Astrocyte of the cerebellum (primary cell): ENCODE measurements around the gene RAB3C.
"Not testable (repeated sequence)": the region's sequence is repeated elsewhere in the genome, so short reads cannot be mapped to it uniquely, and the experiment has no call there.

ENCODE experiments used
- DNase-seq: peaks from one replicate; pipeline ENCODE4 v3.0.0-alpha.2; 2011; ENCODE audit warnings: low read depth
- H3K4me3 ChIP-seq: 2 replicates; pipeline ENCODE4 v1.5.1; 2011; ENCODE audit warnings: mild to moderate bottlenecking, low read depth, low read length, moderate library complexity
- in situ Hi-C: cut with HindIII; loops from 2 replicates; pipeline ENCODE4 v1.10.0; 2017; ENCODE audit warnings: low sequenced_read_pairs
- TF ChIP-seq, protein P1 (sequence below): IDR thresholded peaks from 2 replicates; pipeline ENCODE4 v1.5.1; 2012; ENCODE audit warnings: low read length, low read depth, moderate library complexity, mild to moderate bottlenecking; ENCODE audit errors: missing control alignments

The RAB3C gene

GRCh38 chr5:58579781-58580180, 3.1 kb upstream of the RAB3C start:
- in situ Hi-C loops: no loop called here
- TF ChIP-seq, protein P1, sequence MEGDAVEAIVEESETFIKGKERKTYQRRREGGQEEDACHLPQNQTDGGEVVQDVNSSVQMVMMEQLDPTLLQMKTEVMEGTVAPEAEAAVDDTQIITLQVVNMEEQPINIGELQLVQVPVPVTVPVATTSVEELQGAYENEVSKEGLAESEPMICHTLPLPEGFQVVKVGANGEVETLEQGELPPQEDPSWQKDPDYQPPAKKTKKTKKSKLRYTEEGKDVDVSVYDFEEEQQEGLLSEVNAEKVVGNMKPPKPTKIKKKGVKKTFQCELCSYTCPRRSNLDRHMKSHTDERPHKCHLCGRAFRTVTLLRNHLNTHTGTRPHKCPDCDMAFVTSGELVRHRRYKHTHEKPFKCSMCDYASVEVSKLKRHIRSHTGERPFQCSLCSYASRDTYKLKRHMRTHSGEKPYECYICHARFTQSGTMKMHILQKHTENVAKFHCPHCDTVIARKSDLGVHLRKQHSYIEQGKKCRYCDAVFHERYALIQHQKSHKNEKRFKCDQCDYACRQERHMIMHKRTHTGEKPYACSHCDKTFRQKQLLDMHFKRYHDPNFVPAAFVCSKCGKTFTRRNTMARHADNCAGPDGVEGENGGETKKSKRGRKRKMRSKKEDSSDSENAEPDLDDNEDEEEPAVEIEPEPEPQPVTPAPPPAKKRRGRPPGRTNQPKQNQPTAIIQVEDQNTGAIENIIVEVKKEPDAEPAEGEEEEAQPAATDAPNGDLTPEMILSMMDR: no peak
- DNase-seq: no peak
- no peak overlapping the region for H3K4me3 ChIP-seq

DNA sequence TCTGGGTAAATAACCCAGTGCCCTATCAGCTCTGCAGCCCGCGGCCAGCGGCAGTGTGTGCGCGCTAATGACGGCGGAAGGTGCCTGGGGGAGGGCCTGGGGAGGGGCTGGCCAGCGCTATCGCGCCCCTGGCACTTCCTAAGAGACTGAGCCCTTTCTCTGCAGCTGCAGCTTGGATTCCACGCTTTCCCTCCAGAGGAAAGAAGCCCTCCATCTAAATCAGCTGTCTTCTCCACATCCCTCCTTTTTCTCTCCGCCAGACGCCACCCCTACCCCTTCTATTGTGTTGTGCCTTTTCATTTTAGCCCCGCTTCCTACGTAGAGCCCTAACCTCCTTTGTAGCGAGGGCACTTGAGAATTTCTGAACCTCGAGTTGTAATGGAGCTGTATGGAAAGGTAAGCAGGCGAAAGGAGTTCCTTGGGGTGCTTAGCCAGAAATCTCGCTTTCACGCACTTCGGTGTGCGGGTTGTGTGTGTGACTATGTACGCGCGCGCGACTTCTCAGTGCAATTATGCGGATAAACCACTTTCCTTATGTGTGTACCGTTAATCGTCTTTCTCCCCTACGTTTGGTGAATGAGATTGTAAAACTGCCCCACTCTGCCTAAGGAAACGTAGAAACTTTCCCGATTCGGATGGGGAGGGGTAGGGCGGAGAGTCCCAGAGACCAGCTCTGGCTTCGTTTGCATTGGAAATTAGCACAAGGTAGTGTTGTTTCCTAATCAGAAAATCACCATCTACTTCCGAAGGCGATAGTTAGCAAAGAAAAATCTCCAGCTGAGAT, 664 bp upstream of the RAB3C start:
- TF ChIP-seq, protein P1: no peak
- peak overlapping the region; percentile 57 for H3K4me3 ChIP-seq
- in situ Hi-C loops: no loop called here
- no peak for DNase-seq

- no peak overlapping the region for H3K4me3 ChIP-seq
- in situ Hi-C loops: no loop called here
- DNase-seq: no peak
- TF ChIP-seq, protein P1: no peak
Measured at GRCh38 chr5:58595952-58596351, 13.1 kb downstream of the RAB3C start.

- H3K4me3 ChIP-seq: no peak overlapping the region
- no peak for DNase-seq
- in situ Hi-C loops: no loop called here
- TF ChIP-seq, protein P1: no peak
Measured at GRCh38 chr5:58598440-58598839, 15.6 kb downstream of the RAB3C start.

DNA sequence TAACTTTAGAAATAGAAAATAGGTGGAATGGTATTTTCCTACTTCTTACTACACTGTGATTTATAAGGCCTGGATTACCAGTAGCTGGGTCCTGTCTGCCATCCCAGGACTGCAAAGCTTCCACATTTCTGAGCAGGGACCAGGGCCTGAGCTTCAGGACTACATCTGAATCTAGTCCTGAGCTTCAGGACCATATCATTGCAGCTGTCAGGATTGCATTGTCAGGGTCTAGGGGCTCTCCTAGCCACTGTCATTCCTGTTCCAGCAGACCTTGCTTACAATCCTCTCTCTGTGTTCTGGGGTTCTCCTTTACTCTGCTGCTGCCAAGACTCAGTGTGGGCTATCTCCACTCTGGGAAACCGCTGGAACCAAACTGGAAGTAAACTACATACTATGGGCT, 16.3 kb downstream of the RAB3C start:
- TF ChIP-seq, protein P1: no peak
- in situ Hi-C loops: no loop called here
- no peak for DNase-seq
- no peak overlapping the region for H3K4me3 ChIP-seq

GRCh38 chr5:58600613-58601012, 17.7 kb downstream of the RAB3C start:
- in situ Hi-C loops, DNase-seq, H3K4me3 ChIP-seq: not testable (repeated sequence)

GRCh38 chr5:58602889-58603288, 20.0 kb downstream of the RAB3C start:
- DNase-seq, in situ Hi-C loops, H3K4me3 ChIP-seq: not testable (repeated sequence)
